ENCODE data around the gene JOSD1. TPM values are rescaled to one million over a fixed set of nuclear protein-coding genes. Genes with fewer than 3 reads are reported as not detected.

Gene JOSD1
- total RNA-seq, 2 experiments from 2014 or later: 48.9 to 54.3 TPM

DNA sequence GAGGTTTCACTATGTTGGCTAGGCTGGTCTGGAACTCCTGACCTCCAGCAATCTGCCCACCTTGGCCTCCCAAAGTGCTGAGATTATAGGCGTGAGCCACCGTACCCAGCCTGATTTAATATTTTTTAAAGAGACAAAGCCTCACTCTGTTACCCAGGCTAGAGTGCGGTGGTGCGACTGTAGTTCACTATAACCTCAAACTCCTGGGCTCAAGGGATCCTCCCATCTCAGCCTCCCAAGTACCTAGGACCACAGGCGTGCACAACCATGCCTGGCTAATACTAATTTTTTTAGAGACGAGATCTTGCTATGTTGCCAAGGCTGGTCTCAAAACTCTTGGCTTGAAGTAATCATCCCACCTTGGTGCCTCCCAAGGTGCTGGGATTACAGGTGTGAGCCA is 18.5 kb upstream of the JOSD1 start:
- H3K36me3 Mint-ChIP-seq (ENCODE audit: low read depth): peaks cover 27% of the 10 kb centered on the region
- intact Hi-C loops (cut with micrococcal nuclease): no loop called here

DNA sequence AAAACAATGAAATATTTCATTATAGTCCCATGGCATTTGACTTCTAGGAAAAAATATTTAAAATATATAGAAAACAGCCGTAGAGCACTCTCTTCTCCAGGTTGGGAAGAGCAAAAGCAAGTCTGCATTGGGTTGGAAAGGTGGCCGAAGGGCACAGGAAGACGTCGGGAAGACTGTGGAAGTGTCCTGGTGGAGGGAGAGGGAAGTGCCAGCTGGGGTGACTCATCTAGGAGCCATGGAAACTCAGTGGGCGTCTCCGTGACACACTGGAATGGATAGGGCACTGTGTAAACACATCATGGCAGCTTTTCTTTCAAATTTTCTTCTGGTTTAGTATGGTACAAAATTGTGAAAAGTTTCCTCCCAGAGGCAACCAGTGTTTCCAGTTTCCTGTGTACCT is 17.7 kb upstream of the JOSD1 start:
- DNase-seq: no peak
- Mint-ChIP-seq H3K4me3 (no peak overlapping the region), H3K27me3 (ENCODE audit: low read depth) (no peaks in the 10 kb centered on the region), H3K27ac (no peak overlapping the region), H3K36me3 (ENCODE audit: low read depth) (peaks cover 21% of the 10 kb centered on the region), H3K4me1 (ENCODE audit: low read depth) (peaks cover 12% of the 10 kb centered on the region), H3K9me3 (no peaks in the 10 kb centered on the region)
- CTCF ChIA-PET: no interaction called here
- intact Hi-C loops (cut with micrococcal nuclease): no loop called here

More for the DNA sequence above, 18.5 kb upstream of the JOSD1 start:
- DNase-seq: no peak
- CTCF ChIA-PET: no interaction called here
- no peaks in the 10 kb centered on the region for H3K9me3 Mint-ChIP-seq
- H3K4me3 Mint-ChIP-seq: no peak overlapping the region
- H3K27ac Mint-ChIP-seq: no peak overlapping the region
- peaks cover 6% of the 10 kb centered on the region for H3K4me1 Mint-ChIP-seq (ENCODE audit: low read depth)
- H3K27me3 Mint-ChIP-seq (ENCODE audit: low read depth): no peaks in the 10 kb centered on the region

- H3K4me3 Mint-ChIP-seq: no peak overlapping the region
- DNase-seq: no peak
- intact Hi-C loops (cut with micrococcal nuclease): no loop called here
- no peaks in the 10 kb centered on the region for H3K27me3 Mint-ChIP-seq (ENCODE audit: low read depth)
- peaks cover 24% of the 10 kb centered on the region for H3K4me1 Mint-ChIP-seq (ENCODE audit: low read depth)
- H3K9me3 Mint-ChIP-seq: no peaks in the 10 kb centered on the region
- H3K36me3 Mint-ChIP-seq (ENCODE audit: low read depth): peaks cover 15% of the 10 kb centered on the region
- no peak overlapping the region for H3K27ac Mint-ChIP-seq
- CTCF ChIA-PET: interaction anchor here (0.6 kb wide), 1 partner anchor 207 kb away, joined by 3 read pairs; no protein-coding TSS in a partner anchor
These were observed 16.5 kb upstream of the JOSD1 start for GRCh38 chr22:38717244-38717643.

- Mint-ChIP-seq H3K27ac (peak overlapping the region; percentile 68), H3K4me3 (no peak overlapping the region), H3K36me3 (ENCODE audit: low read depth) (peaks cover 15% of the 10 kb centered on the region), H3K4me1 (ENCODE audit: low read depth) (peaks cover 27% of the 10 kb centered on the region), H3K27me3 (ENCODE audit: low read depth) (no peaks in the 10 kb centered on the region), H3K9me3 (no peaks in the 10 kb centered on the region)
- no peak for DNase-seq
- CTCF ChIA-PET: no interaction called here
- intact Hi-C loops (cut with micrococcal nuclease): no loop called here
These were observed 16.1 kb upstream of the JOSD1 start for GRCh38 chr22:38716826-38717225.

GRCh38 chr22:38716271-38716670 is 15.5 kb upstream of the JOSD1 start:
- no peak for DNase-seq
- intact Hi-C loops (cut with micrococcal nuclease): no loop called here
- Mint-ChIP-seq H3K36me3 (ENCODE audit: low read depth) (peaks cover 11% of the 10 kb centered on the region), H3K9me3 (no peaks in the 10 kb centered on the region), H3K4me3 (no peak overlapping the region), H3K27me3 (ENCODE audit: low read depth) (no peaks in the 10 kb centered on the region), H3K4me1 (ENCODE audit: low read depth) (peaks cover 28% of the 10 kb centered on the region), H3K27ac (peak overlapping the region; percentile 68)
- CTCF ChIA-PET: no interaction called here

DNA sequence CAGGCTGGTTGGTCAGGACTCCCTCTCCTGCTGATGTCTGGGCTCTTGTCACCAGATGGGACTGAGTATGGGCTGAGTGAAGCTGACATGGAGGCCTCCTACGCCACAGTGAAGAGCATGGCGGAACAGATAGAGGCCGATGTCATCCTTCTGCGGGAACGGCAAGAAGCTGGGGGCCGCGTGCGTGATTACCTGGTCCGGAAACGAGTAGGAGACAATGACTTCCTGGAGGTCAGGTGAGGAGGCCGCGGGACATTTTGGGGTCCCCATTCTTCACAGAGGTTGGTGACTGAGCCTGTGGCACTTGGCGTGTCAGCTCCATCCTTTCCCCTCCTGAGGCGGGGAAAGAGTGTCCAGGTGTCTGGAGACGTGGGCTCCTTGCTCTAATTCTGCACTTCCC is 15.1 kb upstream of the JOSD1 start:
- no peak overlapping the region for H3K4me3 Mint-ChIP-seq
- DNase-seq: no peak
- peaks cover 11% of the 10 kb centered on the region for H3K36me3 Mint-ChIP-seq (ENCODE audit: low read depth)
- CTCF ChIA-PET: interaction anchor here (1.0 kb wide), 1 partner anchor 9 kb away, joined by 5 read pairs; no protein-coding TSS in a partner anchor
- peaks cover 31% of the 10 kb centered on the region for H3K4me1 Mint-ChIP-seq (ENCODE audit: low read depth)
- H3K9me3 Mint-ChIP-seq: no peaks in the 10 kb centered on the region
- intact Hi-C loops (cut with micrococcal nuclease): no loop called here
- H3K27ac Mint-ChIP-seq: peak overlapping the region; percentile 68
- no peaks in the 10 kb centered on the region for H3K27me3 Mint-ChIP-seq (ENCODE audit: low read depth)

- CTCF ChIA-PET: interaction anchor here (1.0 kb wide), 1 partner anchor 10 kb away, joined by 5 read pairs; no protein-coding TSS in a partner anchor
- no peak overlapping the region for H3K27ac Mint-ChIP-seq
- intact Hi-C loops (cut with micrococcal nuclease): no loop called here
- H3K27me3 Mint-ChIP-seq (ENCODE audit: low read depth): no peaks in the 10 kb centered on the region
- DNase-seq: no peak
- H3K36me3 Mint-ChIP-seq (ENCODE audit: low read depth): peaks cover 11% of the 10 kb centered on the region
- H3K4me3 Mint-ChIP-seq: no peak overlapping the region
- no peaks in the 10 kb centered on the region for H3K9me3 Mint-ChIP-seq
- H3K4me1 Mint-ChIP-seq (ENCODE audit: low read depth): peaks cover 37% of the 10 kb centered on the region
These were observed 14.5 kb upstream of the JOSD1 start for GRCh38 chr22:38715176-38715764.

GRCh38 chr22:38713921-38714320 is 13.2 kb upstream of the JOSD1 start:
- no peaks in the 10 kb centered on the region for H3K9me3 Mint-ChIP-seq
- H3K27ac Mint-ChIP-seq: no peak overlapping the region
- H3K27me3 Mint-ChIP-seq (ENCODE audit: low read depth): no peaks in the 10 kb centered on the region
- peaks cover 13% of the 10 kb centered on the region for H3K36me3 Mint-ChIP-seq (ENCODE audit: low read depth)
- DNase-seq: no peak
- intact Hi-C loops (cut with micrococcal nuclease): no loop called here
- CTCF ChIA-PET: no interaction called here
- peaks cover 45% of the 10 kb centered on the region for H3K4me1 Mint-ChIP-seq (ENCODE audit: low read depth)
- no peak overlapping the region for H3K4me3 Mint-ChIP-seq

DNA sequence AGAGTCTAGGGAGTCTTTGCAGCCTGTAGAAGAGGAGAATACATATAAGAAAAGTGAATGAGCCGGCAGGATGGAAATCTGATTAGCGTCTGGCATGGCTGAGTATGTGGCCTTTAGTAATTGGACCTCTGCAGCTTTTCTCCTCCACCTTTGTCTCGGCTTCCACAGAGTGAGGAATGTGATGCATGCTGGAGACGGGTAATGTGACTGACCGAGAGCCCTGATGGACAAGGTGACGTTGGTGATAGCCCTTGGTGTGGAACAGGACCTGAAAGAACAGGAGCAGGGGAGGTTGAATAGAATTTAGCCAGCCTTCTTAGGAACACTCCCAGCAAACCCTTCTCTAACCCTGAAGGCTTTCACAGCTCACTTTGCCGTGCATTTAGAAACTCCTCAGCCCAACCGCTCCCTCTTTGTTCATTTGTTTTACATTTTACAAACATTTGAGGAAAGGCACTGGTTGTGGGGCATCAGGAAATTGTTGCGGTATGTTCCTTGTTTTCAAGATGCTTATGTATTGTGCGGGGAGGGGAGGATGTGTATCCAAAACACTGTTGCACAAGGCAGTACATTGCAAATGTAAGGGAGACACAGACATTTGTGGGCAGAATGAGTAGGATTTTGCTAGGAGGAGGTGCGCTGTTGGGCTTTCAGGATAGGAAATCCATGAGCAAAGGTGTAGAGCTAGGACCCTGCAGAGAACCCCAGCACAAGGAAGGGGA is 11.9 kb upstream of the JOSD1 start:
- H3K4me3 Mint-ChIP-seq: no peak overlapping the region
- H3K27me3 Mint-ChIP-seq (ENCODE audit: low read depth): no peaks in the 10 kb centered on the region
- DNase-seq: no peak
- peaks cover 57% of the 10 kb centered on the region for H3K4me1 Mint-ChIP-seq (ENCODE audit: low read depth)
- CTCF ChIA-PET: no interaction called here
- peaks cover 17% of the 10 kb centered on the region for H3K36me3 Mint-ChIP-seq (ENCODE audit: low read depth)
- no peaks in the 10 kb centered on the region for H3K9me3 Mint-ChIP-seq
- intact Hi-C loops (cut with micrococcal nuclease): no loop called here
- H3K27ac Mint-ChIP-seq: no peak overlapping the region

DNA sequence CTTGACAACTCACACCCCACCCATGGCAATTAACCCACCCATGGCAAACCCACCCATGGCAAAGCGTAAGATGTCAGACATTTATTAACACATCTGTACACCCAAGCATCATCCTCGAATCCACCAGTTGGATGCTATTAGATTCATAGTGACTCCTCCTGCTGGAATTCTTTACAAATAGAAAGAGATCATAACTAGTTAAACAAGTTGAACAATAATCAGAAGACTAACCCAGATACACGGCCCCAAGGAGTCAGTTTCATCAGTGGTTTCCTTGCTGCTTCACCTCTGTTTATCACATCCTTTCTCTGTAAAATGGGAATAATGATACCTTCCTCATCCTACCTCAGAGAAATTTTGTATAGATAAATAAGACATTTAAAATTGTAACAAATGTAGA is 10.1 kb upstream of the JOSD1 start:
- Mint-ChIP-seq H3K4me3 (no peak overlapping the region), H3K27me3 (ENCODE audit: low read depth) (no peaks in the 10 kb centered on the region), H3K9me3 (no peaks in the 10 kb centered on the region), H3K4me1 (ENCODE audit: low read depth) (peaks cover 65% of the 10 kb centered on the region), H3K36me3 (ENCODE audit: low read depth) (peaks cover 19% of the 10 kb centered on the region), H3K27ac (no peak overlapping the region)
- no peak for DNase-seq
- CTCF ChIA-PET: interaction anchor here (0.6 to 1.2 kb wide), 2 partner anchors 14 to 160 kb away, joined by 3 to 4 read pairs; no protein-coding TSS in a partner anchor
- intact Hi-C loops (cut with micrococcal nuclease): no loop called here

GRCh38 chr22:38710351-38710750 is 9.6 kb upstream of the JOSD1 start:
- Mint-ChIP-seq H3K27me3 (ENCODE audit: low read depth) (no peaks in the 10 kb centered on the region), H3K9me3 (no peaks in the 10 kb centered on the region), H3K36me3 (ENCODE audit: low read depth) (peaks cover 19% of the 10 kb centered on the region), H3K27ac (no peak overlapping the region), H3K4me1 (ENCODE audit: low read depth) (peaks cover 64% of the 10 kb centered on the region), H3K4me3 (no peak overlapping the region)
- intact Hi-C loops (cut with micrococcal nuclease): no loop called here
- DNase-seq: no peak
- CTCF ChIA-PET: interaction anchor here (0.6 kb wide), 1 partner anchor 161 kb away, joined by 4 read pairs; no protein-coding TSS in a partner anchor

DNA sequence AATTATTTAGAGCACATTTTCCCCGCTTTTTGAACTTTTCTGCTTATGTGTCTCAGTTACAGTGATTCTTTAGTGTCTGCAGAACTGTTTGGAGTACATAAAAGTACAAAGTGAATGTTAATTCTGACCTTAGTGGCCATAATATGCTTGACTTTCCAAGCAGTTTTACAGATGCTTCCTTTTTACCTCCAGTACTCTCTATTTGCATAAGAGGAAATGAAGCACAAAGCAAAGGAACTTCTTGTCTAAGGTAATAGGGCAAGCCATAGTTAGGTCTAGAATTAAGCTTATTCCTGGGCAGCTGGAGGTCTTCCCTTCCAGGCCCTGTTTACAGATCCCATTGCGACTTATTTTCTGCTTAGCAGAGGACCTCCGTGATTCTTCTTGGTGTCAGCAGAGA is 8.6 kb upstream of the JOSD1 start:
- Mint-ChIP-seq H3K36me3 (ENCODE audit: low read depth) (peaks cover 19% of the 10 kb centered on the region), H3K27me3 (ENCODE audit: low read depth) (no peaks in the 10 kb centered on the region), H3K9me3 (no peaks in the 10 kb centered on the region), H3K4me1 (ENCODE audit: low read depth) (peaks cover 68% of the 10 kb centered on the region), H3K27ac (no peak overlapping the region), H3K4me3 (no peak overlapping the region)
- intact Hi-C loops (cut with micrococcal nuclease): loop anchor here (5.0 to 10.0 kb wide), 3 partner anchors 275 to 388 kb away; partner anchors contain the start of genes APOBEC3B and APOBEC3H
- no peak for DNase-seq
- CTCF ChIA-PET: no interaction called here

DNA sequence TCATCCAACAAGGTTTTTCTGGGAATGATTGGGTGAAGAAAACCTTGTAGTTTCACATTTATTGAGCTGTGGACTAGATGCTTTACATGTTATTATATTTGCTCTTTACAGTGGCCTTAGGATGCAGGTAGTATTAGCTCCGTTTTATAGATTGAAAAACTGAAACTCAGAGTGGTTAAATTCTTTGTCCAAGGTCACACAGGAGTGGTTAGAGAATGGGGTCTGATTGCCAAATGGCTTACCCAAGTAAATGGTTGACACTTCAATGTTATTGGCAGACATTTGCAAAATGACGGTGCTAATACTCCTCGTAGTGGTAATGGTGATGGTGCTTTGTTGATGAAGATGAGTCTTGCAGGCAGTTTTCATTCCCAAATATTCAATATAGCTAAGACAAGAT is 7.2 kb upstream of the JOSD1 start:
- CTCF ChIA-PET: interaction anchor here (1.2 to 1.8 kb wide), 3 partner anchors 16 to 58 kb away, joined by 4 to 7 read pairs (median 5); no protein-coding TSS in a partner anchor
- no peak for DNase-seq
- intact Hi-C loops (cut with micrococcal nuclease): loop anchor here (5.0 to 10.0 kb wide), 3 partner anchors 277 to 389 kb away; partner anchors contain the start of genes APOBEC3B and APOBEC3H
- Mint-ChIP-seq H3K36me3 (ENCODE audit: low read depth) (peaks cover 19% of the 10 kb centered on the region), H3K4me1 (ENCODE audit: low read depth) (peaks cover 60% of the 10 kb centered on the region), H3K4me3 (no peak overlapping the region), H3K27ac (no peak overlapping the region), H3K27me3 (ENCODE audit: low read depth) (no peaks in the 10 kb centered on the region), H3K9me3 (no peaks in the 10 kb centered on the region)

All from activated naive CD4-positive, alpha-beta T cell treated with anti-CD3 and anti-CD28 coated beads for 36 hours (primary cell).